HG02610 (cell line): ENCODE results near the gene CLCA2.

ENCODE experiments used
- ATAC-seq: cut with Tn5 transposase; IDR thresholded peaks from one replicate; pipeline ENCODE4 v1.9.1; 2021; ENCODE audit warnings: mild to moderate bottlenecking, moderate library complexity; ENCODE audit not compliant: unreplicated experiment

The CLCA2 gene

DNA sequence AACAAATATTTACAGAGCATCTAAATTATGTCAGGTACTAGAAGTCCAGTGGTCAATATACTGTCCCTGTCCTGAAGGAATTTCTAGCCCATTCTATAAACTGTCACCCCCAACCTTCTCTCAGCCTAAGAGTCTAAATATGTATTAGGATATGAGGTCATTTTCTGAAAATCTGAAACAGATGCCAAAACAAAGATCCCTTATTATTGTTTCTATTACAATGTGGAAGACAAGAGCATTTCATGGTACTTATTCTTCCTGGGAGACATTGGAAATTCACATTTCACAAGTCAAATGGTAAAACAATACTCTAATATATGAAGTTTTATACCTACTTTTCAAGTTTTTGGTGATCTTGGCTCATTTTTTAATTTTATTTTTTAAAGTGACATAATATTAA is 47.3 kb downstream of the CLCA2 start:
- ATAC-seq, result no peak

DNA sequence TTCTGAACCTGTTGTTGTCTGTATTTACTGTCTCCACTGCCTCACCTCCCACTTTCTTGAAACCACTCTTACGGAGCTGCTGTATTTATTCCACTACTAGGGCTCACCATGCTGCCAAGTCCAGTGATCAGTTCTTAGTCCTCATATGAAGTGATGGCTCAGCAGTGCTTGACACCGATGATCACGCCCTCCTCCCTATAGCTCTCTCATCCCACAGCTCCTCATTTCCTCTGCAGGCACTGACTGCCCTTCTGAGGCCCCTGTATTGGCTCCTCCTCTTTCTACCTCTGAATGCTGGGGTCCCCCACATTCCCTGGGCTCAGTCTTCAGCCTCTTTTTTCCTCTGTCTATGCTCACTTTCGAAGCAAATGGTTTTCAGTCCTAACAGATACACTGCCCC is 48.2 kb downstream of the CLCA2 start:
- ATAC-seq, result no peak

DNA sequence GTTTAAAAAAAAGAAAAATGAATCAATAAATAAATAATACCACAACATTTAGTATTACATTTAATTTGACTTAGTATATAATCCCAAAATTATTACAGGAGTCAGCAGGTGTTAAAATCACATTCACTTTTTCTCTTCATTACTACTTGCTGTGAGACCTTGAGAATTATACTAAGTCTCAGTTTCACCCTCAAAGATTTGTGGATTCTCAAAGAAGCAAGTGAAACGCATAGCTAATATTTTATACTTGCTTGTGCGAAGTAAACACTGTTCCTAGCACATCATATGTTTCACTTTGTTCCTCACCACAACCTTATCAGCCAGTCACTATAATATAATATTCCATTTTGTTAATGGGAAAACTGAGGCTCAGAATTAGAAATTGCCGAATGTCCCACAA is 48.8 kb downstream of the CLCA2 start:
- ATAC-seq, result no peak

DNA sequence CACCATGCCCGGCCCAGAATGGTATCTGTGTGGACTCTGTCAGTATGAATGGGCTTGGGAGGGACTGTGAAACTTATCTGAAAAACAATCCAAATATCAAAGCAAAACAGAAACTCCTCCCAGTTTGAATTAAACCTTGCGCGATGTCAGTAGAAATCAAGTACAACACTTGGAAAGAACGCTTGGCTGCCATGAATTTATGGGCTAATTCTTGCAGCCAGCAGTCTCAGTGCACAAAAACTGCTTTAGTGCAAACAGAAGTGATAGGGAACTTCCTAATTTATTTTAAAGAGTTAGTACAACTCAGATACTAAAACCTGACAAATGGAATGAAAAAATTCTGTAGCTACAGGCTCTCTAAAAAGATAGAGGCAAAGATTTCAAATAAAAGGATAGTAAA is 53.3 kb downstream of the CLCA2 start:
- no peak for ATAC-seq

DNA sequence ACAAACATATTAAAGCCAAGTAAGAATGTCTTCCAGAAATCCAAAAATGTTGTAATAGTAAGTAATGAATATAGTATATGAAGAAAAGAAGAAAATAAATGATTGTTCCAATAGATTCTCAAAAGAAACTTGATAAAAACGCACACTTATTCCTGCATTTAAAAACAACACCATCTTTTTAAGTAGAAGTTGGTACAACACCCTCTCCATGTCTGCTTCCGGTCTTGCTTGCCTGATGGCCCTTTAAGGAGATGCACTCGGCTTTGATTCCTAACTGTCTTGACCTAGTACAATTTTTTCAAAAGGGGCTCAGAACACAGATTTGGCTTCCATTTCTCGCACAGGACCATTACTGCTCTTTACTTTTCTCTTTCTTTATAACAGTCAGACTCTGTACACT is 53.7 kb downstream of the CLCA2 start:
- no peak for ATAC-seq

DNA sequence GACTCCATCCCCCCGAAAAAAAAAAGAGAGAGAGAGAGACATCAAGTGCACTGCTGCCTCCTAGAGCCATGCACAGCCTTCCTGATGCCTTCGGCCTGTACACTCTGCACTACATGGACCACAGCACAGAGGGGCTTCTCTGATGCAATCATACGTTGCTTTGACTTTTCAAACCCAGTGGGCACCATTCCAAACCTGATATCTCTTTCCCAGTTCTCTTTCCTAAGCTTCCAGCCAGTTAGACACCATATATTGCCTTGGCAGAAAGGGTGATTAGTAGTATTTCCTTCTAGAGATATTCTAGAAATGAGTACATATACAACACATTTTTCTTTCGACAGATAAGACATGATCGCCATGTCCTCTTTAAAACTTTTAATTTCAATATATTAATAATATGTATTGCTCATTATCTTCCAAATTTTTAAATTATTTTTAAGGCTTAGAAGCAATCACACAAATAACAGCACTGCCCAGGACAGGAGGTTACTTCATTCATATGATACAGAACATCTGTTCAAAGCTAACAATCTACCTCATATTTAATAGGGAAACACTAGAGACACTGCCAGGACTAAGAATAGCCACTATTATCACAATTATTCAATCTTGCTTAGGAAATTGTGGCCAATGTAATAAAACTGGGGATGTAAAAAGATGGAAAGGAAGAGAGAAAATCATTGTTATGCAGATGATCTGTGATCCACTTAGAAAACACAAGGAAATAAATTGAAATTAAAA is 54.6 kb downstream of the CLCA2 start:
- ATAC-seq, result no peak

DNA sequence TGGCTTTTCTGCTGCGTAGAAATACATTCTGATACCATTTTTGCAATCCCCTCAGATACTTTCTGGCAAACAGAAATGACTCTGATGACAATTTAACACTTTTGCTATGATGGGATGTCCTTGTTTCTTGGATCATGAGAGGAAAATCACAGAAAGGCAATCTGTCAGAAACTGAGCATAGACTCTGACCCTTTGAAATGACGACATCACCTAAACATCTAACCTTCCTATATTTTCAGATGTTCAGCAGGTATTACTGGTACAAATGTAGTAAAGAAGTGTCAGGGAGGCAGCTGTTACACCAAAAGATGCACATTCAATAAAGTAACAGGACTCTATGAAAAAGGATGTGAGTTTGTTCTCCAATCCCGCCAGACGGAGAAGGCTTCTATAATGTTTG is 58.0 kb downstream of the CLCA2 start:
- no peak for ATAC-seq

DNA sequence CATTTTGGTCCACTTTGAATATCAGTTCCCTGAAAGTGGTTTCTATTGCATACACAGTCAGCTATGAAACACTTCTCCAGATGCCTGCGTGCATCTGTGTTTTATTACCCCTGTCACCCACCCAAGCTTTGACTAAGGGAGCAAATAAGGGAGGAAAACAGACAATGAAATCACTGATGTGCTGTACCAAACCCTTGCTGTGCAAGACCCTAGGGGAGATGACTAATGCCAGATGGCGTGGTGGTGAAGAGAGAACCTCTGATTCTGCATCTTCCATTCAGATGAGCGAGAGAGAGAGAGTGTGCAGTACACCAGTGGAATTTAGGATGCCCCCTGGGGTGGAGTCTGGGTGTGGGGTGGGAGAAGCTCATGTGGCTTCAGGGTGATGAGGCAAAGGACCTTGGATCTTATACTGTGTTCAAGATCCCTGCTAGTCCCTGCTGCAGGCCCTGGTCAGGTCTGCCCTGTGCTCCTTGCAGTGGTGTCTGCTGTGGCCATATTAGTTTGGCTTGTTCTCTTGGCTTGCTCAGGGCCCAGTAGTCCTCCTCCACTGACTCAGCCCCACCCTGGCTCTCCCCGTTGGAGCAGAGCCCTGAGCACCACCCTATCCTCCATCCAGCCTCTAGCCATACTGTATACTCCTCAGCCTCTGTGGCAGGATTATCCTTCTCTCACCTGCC is 63.3 kb downstream of the CLCA2 start:
- ATAC-seq, result no peak

DNA sequence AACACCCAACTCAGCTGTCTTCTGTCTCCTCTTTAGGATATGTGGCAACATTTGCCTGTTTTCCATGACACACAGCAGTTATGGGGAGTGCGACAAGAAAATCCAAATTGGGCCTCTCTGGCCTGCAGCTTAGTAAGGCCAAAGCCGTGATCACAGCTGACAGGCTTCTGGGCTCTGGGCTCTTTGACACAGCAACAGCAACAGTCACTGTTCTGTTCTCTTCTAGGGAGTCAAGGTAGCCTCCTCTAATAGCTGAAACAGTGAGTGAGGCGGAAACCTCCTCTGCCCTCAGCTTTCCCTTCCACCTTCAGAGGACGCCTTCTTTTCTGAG is 63.8 kb downstream of the CLCA2 start:
- ATAC-seq, result no peak

DNA sequence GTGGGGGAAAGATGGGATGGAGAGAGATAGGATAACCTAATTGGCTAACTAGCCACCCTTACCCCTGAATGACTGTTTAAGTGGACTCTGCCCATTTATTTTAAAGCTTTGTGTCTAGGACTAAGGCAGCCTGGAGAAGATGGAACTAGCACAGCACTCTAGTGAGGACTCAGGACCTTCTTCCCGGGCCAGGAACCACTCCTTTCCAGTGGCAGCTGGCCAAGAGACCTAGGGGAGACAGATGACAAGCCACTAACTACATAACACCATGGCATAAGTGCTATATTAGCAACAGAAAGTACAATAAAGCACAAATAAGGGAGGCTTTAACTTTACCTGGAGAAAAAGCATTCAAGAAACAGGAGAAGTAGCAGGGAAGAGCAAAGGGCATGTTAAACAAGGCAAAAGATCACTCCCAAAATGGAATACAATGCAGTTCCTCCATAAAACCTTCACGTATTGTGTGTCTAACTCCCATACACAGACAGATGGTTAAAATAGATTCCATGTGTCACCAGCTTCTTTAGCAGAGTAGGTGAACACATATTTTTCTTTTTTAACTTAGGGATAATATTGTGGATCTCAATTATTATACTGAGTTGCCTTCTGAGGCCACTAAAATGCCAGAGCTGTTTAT is 65.4 kb downstream of the CLCA2 start:
- ATAC-seq, result no peak

DNA sequence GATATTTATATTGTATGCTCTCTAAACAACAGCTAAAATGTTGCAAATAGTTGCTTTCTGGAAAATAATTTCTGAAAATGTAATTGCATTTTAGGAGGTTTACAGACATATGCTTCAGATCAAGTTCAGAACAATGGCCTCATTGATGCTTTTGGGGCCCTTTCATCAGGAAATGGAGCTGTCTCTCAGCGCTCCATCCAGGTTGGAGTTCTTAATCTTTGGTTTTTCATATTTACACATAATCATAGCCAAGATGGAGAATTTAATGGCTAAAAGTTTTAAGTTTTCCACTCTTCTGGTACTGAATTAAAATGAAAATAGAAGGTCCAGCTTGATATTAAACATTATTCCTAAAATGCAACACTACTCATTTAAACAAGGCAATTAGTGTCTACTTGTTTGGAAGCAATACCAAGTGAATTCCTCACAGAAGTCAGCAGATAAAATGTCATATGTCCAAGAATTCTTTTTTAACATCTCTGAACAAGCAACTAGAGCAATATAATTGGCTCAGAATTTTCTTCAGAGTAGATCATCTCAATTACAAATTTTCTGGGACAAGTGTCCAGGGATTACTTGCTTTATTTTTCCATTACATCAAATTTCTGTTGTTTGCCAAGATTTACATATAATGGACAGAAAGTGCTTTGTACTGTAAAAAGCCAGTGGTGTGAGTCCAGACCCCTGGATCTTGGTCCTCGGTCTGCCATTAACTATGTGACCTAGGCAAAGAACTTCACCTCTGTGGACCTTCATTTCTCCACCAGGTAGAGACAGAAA is 67.4 kb downstream of the CLCA2 start:
- ATAC-seq, result no peak

DNA sequence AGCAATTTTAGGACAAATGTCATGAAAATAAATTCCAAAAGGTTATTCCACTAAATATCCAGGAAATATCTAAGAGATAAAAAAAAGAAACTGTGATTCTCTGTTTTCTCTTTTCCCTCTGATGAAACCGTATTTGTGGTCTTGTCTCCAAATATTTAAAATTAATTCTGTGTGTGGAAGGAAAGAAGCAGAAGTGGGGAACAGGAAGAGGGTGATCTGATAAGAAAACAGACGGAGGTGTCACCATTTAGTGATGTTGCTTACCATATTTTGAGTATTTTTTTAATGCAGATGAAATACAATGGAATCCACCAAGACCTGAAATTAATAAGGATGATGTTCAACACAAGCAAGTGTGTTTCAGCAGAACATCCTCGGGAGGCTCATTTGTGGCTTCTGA is 74.3 kb downstream of the CLCA2 start:
- no peak for ATAC-seq

DNA sequence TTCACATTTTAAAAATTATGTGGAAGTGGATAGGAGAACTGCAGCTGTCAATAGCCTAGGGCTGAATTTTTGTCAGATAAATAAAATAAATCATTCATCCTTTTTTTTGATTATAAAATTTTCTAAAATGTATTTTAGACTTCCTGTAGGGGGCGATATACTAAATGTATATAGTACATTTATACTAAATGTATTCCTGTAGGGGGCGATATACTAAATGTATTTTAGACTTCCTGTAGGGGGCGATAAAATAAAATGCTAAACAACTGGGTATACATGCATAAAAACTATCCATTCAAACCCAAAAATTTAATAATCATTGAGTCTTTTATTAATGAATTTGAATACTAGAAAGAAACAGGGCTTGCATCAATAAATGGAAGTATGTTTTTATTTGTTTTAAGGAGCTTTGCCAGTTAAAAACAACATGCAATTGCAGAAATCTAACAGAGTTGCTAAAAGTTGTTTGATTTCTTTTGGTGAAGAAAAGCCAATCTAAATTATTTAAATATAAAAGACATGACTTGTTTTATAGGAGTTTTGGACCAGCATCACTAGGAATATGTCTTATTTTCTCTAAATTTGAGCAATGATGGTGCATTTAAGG is 76.1 kb downstream of the CLCA2 start:
- ATAC-seq, result no peak

DNA sequence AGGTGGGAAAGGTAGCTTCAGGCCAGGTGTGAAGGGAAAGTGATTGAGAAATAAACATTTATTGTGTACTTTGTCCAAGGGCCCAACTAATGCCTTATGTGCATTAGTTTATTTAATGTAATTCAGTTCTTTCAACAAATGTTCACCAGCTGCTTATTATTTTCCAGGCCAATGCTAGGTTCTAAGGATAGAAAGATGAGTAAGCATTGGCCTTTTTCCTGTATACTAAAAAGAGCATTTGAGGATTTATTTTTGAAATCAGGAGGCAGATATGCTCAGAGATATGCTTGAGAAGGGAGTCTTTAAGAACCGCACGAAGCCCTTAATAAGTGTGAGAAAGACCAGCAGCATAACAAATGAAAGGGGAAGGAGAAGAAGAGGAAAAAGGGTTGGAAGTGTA is 76.7 kb downstream of the CLCA2 start:
- no peak for ATAC-seq

DNA sequence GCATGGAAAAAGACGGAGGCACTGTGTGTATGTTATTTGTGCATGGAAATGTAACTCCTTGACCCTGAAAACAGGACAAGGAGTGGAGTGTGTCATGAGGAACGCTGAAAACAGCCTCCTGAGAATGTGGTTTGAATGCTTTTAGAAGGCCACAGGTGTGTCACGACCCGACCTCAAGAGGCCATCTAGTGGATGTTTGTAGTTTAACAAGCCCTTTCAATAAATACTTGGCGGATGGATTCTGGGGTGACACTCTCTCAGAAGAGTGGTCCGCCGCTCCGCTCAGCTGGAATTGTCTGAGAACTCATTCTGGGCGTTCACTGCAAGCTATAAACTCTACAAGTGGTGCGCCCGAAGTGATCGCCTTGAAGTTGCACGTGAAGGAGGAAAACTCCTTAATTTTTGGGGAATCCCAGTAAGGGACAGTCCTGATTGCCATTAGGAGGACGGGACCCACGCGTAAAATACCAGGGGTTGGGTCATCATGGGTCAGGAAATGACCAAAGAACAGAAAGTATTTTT is 78.2 kb downstream of the CLCA2 start:
- ATAC-seq, result peak; percentile 62

DNA sequence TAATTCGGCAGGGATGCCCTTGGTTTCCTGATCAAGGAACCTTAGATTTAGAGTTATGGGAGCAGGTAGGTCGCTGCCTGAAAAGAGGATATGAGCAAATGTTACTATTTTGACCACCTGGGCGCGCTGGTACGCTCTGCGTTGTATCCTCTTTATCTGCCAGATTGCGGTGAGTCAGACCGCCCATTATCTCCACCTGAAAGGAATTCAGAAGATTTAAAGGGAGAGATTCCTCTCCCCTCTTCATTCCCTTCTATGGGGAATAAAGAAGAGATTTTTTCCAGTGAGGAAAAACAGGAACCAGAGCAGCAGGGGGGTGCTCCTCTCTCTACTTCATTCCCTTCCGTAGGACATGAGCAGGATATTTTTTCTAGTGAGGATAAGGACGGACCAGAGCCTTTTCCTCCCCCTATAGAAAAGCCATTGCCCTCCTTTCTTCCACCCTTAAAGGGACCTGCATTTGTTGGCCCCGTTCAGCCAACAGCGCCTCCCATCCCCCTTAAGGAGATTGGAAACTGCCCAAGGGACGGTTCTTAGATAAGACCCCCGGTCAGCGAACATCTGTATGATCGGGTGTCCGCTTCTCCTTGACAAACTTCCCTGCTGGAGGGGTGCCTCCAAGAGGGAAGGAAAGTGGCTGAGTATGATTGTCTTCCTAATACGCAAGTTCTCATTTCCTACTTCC is 78.9 kb downstream of the CLCA2 start:
- peak; percentile 35 for ATAC-seq

DNA sequence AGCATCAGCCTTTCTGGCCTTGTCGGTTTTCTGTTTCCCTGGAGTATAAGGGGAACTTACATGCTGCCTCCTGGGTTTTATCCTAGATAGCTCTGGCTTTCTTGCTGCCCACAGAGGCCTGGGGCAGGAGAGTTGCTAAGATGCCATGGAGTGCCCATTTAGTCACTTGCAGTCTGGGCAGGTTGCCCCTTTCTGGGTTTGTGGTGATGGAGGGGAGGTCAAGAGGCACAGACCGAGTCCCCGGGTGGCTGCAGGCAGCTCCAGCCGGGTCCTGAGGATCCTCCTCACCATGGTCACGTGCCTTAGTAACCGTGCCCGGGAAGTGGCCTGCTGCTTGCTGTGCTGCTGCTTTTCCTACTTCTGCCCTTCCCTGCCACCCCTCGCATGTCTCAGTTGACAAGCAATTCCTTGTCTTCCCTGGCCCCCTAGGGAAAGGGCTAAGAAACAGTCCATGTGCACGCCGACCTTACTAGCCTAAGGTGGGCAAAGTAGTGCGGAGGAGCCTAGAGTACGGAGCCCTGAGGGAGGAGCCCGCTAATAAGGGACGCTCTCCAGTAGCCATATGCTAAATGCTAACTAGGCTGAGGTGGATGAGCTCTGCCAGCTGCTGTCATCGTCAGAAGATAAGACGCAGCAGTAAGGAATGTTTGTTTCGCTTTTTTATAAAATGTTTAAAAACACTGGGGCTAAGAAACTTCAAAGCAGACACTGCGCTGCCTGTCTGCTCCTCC is 79.6 kb downstream of the CLCA2 start:
- no peak for ATAC-seq

DNA sequence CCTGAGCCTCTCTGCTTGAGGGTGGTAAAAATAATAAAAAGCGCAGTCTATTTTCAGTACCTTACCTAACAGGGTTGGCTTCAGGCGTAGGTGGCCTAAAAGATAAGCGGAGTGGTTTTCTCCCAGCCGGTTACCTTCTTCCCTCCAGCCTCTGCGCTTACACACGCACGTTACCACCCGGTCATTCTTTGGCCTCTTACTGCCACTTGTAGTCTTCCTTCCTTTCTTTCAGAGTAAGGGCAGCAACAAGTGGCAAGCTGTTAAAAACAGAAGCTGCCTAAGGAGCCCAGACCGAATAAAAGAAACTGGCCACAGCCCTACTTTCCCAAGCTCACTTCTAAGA is 80.1 kb downstream of the CLCA2 start:
- ATAC-seq, result no peak

DNA sequence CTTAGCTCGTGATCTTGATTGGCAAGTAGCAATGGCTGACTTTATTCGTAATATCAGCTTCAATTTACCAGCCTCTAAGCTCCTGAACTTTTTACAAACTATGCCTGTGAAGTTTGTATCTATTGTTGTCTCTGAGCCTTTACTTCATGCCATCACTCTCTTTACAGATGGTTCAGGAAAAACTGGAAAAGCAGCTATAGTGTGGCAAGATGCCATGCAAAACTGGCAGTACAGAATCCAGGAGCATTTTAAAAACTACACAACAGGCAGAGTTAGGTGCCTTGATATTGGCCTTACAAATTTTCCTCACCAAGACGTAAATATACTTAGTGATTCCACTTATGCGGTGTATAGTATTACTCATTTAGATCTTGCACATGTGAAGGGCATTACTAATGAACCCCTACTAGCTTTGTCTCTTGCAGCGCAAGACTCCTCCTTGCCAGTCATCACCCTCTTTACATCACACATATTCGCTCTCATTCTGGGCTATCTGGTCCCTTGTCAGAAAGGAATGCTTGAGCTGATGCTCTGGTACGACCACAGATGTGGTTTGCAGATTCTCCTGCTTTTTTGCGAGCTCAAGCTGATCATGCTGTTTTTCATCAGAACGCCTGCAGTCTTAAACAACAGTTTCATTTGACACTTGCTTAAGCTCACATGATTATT is 81.1 kb downstream of the CLCA2 start:
- ATAC-seq, result no peak
